ENCODE data around the gene GCA.

Gene GCA

DNA sequence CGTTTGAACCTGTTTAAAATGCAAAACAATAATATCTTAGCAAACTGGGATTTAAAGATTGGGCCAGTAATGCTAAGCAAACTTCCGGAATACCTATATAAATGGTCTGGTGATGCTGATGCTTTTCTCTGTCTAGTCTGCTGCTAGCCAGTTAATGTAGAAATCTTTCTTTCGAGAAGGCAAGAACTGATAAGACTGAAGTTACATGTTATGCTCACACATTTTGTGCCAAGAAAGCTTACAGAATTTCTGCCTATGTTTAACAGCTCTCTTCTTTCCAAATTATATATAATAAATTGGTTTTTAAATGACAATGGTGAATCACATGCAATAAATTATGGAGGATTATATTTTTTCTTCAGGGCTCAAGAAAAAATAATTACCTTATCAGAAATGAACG is 37.9 kb downstream of the GCA start:
- no peak for DNase-seq
- no peak overlapping the region for H3K27ac Mint-ChIP-seq
- H3K4me1 Mint-ChIP-seq, result no peaks in the 10 kb centered on the region
- no peaks in the 10 kb centered on the region for H3K36me3 Mint-ChIP-seq (ENCODE audit: low read depth)
- no peaks in the 10 kb centered on the region for H3K9me3 Mint-ChIP-seq
- no peak overlapping the region for H3K4me3 Mint-ChIP-seq
- H3K27me3 Mint-ChIP-seq (ENCODE audit: low read depth, poor library complexity), result no peaks in the 10 kb centered on the region
- TF ChIP-seq, protein P1, sequence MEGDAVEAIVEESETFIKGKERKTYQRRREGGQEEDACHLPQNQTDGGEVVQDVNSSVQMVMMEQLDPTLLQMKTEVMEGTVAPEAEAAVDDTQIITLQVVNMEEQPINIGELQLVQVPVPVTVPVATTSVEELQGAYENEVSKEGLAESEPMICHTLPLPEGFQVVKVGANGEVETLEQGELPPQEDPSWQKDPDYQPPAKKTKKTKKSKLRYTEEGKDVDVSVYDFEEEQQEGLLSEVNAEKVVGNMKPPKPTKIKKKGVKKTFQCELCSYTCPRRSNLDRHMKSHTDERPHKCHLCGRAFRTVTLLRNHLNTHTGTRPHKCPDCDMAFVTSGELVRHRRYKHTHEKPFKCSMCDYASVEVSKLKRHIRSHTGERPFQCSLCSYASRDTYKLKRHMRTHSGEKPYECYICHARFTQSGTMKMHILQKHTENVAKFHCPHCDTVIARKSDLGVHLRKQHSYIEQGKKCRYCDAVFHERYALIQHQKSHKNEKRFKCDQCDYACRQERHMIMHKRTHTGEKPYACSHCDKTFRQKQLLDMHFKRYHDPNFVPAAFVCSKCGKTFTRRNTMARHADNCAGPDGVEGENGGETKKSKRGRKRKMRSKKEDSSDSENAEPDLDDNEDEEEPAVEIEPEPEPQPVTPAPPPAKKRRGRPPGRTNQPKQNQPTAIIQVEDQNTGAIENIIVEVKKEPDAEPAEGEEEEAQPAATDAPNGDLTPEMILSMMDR (IDR thresholded peaks at IDR 0.05), result no peak

DNA sequence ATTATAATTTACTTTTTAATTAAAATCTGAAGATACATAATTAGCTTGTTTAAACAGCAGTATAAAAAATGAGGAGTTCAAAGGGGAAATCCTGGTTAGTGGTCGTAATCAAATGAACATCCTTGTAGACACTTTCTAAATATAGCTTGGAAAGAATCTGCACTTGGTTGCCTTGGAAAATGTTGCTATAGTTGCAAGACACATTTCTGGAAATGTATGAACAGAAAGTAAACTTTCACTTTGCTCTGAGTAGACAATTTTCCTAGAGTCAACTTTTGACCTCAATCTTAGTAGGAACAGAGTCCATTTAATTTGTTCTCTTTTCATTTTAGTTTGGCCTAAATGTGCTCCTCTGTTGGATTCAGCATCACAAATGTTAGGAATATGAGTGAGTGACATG is 38.3 kb downstream of the GCA start:
- Mint-ChIP-seq H3K4me3 (no peak overlapping the region), H3K27me3 (ENCODE audit: low read depth, poor library complexity) (no peaks in the 10 kb centered on the region), H3K9me3 (no peaks in the 10 kb centered on the region), H3K4me1 (no peaks in the 10 kb centered on the region), H3K27ac (no peak overlapping the region), H3K36me3 (ENCODE audit: low read depth) (no peaks in the 10 kb centered on the region)
- no peak for DNase-seq
- TF ChIP-seq, protein P1 (IDR thresholded peaks at IDR 0.05), result no peak

DNA sequence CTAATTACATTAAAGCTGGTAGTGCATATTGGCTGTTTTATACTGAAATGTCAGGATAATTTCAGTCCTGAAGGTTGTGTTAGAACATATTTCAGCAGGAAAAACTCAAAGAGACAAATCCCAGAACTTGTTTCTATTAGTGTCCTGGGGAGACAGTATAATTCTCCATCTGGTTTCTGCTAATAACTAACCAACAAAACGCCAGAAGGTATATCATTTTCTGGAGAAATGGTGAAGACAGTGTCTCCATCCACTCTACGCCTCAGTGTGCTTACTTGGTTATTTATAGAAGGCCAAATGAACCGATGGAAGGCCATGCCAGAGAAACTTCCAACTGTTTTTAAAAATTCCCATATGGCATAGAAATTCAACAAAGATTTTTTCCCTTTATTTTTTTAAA is 41.6 kb downstream of the GCA start:
- Mint-ChIP-seq H3K36me3 (ENCODE audit: low read depth) (no peaks in the 10 kb centered on the region), H3K27ac (no peak overlapping the region), H3K4me3 (no peak overlapping the region), H3K4me1 (no peaks in the 10 kb centered on the region), H3K9me3 (no peaks in the 10 kb centered on the region), H3K27me3 (ENCODE audit: low read depth, poor library complexity) (no peaks in the 10 kb centered on the region)
- no peak for DNase-seq
- TF ChIP-seq, protein P1 (IDR thresholded peaks at IDR 0.05), result no peak

DNA sequence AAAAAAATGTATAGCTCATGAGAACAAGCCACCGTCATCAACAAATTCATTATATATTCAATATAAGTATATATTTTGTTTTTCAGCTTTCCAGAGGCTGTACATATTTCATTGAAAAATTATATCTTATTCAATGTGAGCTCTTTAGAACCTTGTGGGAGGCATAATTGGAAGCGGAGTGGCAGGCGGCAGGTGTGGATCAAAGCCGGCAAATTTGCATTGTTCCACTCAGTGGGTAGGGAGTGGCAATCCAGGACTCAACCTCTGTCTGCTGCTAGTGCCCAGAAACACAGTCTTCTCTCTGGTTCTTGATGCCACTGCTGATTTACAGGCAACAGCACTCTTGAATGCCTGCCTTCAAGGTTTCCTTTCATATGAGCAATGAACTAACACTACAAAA is 46.9 kb downstream of the GCA start:
- no peak for DNase-seq
- no peaks in the 10 kb centered on the region for H3K9me3 Mint-ChIP-seq
- H3K27ac Mint-ChIP-seq, result no peak overlapping the region
- TF ChIP-seq, protein P1 (IDR thresholded peaks at IDR 0.05), result no peak
- no peaks in the 10 kb centered on the region for H3K4me1 Mint-ChIP-seq
- H3K27me3 Mint-ChIP-seq (ENCODE audit: low read depth, poor library complexity), result no peaks in the 10 kb centered on the region
- H3K36me3 Mint-ChIP-seq (ENCODE audit: low read depth), result no peaks in the 10 kb centered on the region
- H3K4me3 Mint-ChIP-seq, result no peak overlapping the region

DNA sequence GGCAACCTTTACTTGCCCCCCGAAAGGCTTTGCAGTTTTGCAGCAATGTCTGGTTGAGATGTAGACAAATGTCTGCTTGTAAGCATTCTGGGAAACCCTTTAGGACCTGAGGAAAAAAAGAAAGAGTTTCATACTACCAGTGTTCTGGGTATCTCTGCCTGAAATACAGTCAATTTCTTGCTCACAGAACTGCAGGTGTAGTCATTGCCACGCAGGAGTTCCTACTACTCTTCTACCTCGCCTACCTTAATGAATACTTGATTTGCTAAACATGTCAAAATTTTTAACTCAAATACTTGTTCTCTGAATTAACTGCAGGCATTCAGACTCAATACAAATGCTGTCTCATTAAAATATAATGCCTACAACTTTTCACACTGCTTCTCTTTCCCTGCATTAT is 56.4 kb downstream of the GCA start:
- no peak overlapping the region for H3K4me3 Mint-ChIP-seq
- H3K27me3 Mint-ChIP-seq (ENCODE audit: low read depth, poor library complexity), result no peaks in the 10 kb centered on the region
- H3K9me3 Mint-ChIP-seq, result no peaks in the 10 kb centered on the region
- no peak overlapping the region for H3K27ac Mint-ChIP-seq
- DNase-seq, result no peak
- TF ChIP-seq, protein P1 (IDR thresholded peaks at IDR 0.05), result no peak
- no peaks in the 10 kb centered on the region for H3K4me1 Mint-ChIP-seq
- no peaks in the 10 kb centered on the region for H3K36me3 Mint-ChIP-seq (ENCODE audit: low read depth)

DNA sequence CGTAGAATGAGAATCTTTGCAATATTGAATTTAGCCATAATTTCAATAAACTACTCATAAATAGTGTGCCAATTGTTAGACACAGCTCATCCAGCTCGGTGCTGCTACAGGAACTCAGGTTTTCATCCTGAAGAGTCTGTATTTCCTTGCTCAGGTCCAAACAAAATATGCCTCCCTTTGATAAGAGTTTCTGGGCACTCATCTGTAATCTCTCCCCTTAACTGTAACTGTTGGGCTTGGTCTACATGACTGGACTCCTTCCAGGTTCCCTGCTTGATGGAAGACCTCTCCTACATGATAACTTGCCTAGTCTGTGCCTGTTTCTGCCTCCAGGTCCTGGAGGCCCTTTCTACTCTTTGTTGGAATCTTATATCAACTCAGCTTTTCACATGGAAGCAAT is 57.9 kb downstream of the GCA start:
- DNase-seq, result no peak
- Mint-ChIP-seq H3K36me3 (ENCODE audit: low read depth) (no peaks in the 10 kb centered on the region), H3K27me3 (ENCODE audit: low read depth, poor library complexity) (no peaks in the 10 kb centered on the region), H3K4me1 (no peaks in the 10 kb centered on the region), H3K4me3 (no peak overlapping the region), H3K27ac (no peak overlapping the region), H3K9me3 (no peaks in the 10 kb centered on the region)
- TF ChIP-seq, protein P1 (IDR thresholded peaks at IDR 0.05), result no peak

Measured in nephron progenitor cell (in vitro differentiated cells).